ENCODE measurements around the gene PHC1.

The PHC1 gene

GRCh38 chr12:8950702-8951478 is 36.6 kb downstream of the PHC1 start:
- peak in 2 of 5 experiments; percentile 46 to 62 for DNase-seq

- peak in 2 of 5 experiments; percentile 37 to 50 for DNase-seq
These were observed 37.4 kb downstream of the PHC1 start for GRCh38 chr12:8951744-8952143.

DNA sequence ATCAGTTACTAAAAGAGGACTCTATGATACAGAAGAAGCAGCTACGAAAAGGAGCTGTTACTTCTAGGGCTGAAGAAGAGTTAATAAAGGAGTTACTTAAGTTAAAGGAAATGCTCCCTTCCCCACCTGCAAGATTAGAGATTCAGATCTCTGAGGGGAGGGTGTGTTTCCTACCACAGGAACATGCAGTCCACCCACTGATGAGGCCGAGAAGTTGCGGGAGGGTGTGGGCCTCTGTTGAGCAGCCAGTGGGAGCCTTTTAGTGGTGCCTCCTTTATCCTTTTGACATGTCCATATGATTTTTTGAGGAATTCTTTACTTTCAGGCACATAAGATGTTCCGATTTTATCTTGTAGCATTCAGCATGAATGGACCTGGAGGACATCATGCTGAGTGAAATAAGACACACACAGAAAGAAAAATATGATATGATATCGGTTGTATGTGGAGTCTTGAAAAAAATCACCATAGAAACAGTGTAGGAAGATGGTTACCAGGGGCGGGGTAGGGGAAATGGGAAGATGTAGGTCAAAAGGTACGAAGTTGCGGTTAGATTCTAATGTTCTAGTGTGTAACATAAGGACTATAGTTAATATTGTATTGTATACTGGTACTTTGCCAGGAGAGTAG is 39.6 kb downstream of the PHC1 start:
- DNase-seq: peak in 4 of 5 experiments; percentile 36 to 87 (median 60)

GRCh38 chr12:8956073-8956472 is 41.8 kb downstream of the PHC1 start:
- no peak for DNase-seq

- DNase-seq: no peak
These were observed 42.5 kb downstream of the PHC1 start for GRCh38 chr12:8956772-8957171.

- DNase-seq: no peak
These were observed 43.3 kb downstream of the PHC1 start for GRCh38 chr12:8957561-8957960.

DNA sequence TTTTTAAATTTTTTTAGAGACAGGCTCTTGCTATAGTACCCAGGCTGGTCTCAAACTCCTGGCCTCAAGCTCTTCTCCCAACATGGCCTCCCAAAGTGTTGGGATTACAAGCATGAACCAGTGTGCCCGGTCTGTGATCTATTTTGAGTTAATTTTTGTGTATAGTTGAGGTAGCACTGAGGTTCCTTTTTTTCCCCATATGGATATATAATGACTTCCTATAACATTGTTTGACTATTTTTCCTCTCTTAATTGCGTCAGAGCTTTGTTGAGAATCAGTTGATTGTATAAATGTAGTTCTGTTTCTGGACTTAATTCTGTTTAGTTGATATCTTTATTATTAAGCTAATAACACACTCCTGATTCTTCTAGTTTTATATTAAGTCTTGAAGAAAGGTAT is 43.8 kb downstream of the PHC1 start:
- no peak for DNase-seq

- no peak for DNase-seq
These were observed 45.9 kb downstream of the PHC1 start for GRCh38 chr12:8960176-8960575.

DNA sequence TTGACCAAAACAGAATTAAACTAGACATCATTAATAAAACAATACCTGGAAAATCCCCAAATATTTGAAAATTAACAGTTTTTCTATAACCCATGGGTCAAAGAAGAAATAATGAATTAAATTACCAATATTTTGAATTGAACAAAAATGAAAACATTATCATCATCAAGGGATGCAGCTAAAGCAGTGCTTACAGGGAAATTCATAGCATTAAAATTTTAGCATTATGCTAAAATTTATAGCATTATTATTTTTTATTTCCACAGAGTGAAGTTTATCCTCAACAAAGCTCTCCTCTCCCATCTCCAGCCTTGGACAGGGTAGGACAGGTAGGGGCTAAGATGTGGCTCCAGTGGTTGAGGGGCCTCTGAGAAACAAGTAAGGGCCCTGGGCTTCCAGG is 54.5 kb downstream of the PHC1 start:
- no peak for DNase-seq

DNA sequence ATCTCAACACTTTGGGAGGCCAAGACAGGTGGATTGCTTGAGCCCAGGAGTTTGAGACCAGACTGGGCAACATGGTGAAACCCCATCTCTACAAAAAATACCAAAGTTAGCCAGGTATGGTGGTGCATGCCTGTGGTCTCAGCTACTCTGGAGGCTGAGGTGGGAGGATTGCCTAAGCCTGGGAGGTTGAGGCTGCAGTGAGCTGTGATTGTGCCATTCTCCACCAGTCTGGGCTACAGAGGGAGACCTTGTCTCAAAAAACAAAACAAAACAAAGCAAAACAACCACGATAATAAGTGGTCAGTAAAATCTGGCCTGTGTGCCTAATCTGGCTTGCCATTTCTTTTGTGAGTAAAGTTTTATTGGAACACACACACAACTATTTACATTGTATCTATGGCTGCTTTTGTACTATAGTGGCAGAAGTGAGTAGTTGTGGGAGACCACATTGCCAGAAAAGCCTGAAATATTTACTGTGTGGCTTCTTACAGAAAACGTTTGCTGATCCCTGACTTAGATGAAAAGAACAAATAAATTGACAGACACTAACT is 55.6 kb downstream of the PHC1 start:
- no peak for DNase-seq

DNA sequence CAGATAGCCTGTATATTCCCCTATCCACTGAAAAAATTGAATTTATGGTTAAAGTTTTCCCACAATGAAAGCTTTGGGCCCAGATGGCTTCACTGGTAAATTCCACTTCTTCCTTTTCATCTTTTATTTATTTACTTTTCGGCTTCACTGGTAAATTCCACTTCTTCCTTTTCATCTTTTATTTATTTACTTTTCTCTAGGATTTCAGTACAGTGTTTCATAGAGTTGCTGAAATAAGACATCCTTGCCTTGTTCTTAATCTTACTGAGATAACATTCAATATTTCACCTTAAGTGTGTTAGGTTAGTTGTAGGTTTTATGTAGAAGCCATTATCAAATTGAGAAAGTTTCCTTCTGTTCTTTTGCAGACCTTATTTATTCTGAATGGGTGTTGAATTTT is 56.1 kb downstream of the PHC1 start:
- DNase-seq: no peak

DNA sequence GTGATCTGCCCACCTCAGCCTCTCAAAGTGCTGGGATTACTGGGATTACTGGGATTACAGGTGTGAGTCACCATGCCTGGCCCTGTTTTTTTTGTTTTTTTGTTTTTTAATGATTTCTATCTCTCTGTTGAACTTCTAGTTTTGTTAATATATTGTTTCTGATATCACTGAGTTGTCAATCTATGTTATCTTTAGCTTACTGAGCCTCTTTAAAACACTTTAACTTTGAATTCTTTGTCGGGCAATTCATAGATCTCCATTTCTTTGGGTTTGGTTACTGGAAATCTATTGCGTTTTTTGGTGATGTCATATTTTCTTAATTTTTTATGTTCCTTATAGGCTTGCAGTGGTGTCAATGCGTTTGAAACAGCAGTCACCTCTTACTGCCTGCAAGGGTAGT is 65.8 kb downstream of the PHC1 start:
- DNase-seq: no peak

DNA sequence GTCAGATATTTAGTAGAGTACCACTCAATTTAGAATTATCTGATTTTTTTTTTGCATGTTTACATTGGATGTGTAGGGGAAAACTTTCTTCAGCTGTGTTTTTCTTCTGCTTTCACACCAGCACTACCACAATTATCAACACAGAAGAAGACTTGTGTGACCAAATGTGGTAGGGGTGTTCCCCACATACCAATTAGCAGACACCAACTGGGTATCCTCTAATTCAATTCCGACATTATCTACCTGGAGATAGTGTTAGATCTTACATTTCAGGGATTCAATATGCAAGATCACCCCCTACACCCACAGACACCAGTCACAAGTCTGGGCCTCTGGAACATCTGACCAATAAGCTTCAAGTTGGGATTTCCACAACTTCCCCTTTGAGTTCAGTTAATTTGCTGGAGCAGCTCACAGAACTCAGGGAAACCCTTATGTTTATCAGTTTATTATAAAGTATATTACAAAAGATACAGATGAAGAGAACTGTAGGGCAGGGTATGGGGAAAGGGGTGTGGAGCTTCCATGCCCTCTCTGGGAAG is 71.0 kb downstream of the PHC1 start:
- no peak for DNase-seq

DNA sequence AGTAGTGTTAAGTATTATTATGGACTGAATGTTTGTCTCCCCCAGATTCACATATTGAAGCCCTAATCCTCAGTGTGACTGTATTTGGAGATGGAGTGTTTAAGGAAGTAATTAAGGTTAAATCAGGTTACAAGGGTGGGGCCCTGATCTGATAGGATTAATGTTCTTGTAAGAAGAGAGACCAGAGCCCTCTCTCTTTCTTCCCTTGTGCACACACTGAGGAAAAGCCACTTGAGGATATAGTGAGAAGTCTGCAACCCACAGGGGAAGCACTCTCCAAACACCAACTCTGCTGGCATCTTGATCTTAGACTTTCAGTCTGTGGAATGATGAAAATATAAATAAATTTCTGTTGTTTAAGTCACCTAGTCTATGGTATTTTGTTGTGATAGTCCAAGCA is 72.9 kb downstream of the PHC1 start:
- no peak for DNase-seq

- DNase-seq: no peak
These were observed 73.4 kb downstream of the PHC1 start for GRCh38 chr12:8987685-8988084.

- DNase-seq: peak in 1 of 5 experiments; percentile 40
These were observed 75.1 kb downstream of the PHC1 start, which contains the start of gene KLRG1 for GRCh38 chr12:8989413-8989812. Gene KLRG1 (plus strand): TSS chr12:8989546. CDS start chr12:8989636, 90 bp downstream.
